GM19238 (cell line): ENCODE results near the gene SVEP1.
"Not testable (repeated sequence)": the region's sequence is repeated elsewhere in the genome, so short reads cannot be mapped to it uniquely, and the experiment has no call there.

Experiments
- DNase-seq: peaks from one replicate; pipeline ENCODE4 v3.0.0; 2011; ENCODE audit warnings: low spot score; ENCODE audit not compliant: insufficient read length

The SVEP1 gene

DNA sequence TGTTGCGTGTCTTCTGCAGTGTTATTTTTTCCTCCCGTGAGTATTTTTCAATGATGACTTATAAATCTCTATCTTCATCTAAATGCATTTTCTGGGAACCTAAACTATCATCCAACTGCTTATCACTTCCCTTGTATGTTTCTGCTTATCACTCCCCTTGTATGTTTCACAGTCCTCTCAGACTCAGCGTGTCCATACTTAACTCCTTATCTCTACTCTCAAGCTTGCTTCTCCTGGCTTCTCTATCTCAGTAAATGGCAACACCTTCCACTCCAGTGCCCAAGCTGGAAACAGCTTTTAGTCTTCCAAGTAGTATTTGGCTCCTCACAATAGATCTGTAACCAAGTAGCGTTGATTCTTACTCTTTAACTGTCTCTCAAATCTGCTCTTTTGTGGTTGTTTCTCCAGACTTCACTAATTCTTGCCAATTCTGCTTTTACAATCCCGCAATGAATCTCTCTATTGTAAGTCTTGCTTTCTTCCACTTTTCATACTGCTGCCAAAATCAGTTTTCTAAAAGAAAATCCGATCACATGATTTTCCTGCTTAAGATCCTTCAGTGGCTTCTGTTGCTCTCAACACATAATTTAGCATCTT, 208.0 kb downstream of the SVEP1 start:
- no peak for DNase-seq

DNA sequence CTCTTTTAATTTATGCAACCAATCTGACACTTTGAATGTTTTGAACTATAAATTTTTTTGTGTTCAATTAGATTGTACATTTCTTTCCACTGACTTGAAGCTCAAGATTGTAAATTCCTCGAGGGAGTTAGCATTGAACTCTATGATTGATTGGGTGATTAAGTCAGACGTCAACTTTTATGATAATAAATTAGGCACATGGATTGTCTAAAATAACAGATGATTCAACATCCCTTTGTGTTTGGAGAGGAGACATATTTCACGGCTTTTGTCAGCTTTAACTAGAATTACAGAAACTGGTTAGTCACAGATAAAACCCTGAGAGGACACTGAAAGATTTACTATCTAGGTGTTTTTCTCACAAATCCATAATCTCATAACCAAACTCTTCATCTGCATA, 209.2 kb downstream of the SVEP1 start:
- DNase-seq: no peak

DNA sequence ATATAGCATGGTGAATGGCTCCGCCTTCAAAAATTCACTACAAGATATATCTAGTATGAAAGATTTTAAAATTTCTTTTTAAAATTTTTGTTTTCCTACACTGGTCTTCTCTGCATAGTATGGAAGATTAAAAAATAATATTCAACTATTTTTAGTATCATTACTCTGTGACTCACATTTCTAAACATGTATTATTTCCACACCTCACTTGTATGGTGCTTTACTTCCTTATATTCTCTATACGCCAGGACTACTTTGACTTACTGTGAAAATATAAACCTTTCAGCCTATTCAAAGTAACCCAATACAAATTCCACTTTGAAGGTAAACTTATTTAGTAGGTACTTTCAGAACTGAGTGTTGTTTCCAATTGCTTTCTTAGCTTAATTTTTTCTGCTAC, 215.1 kb downstream of the SVEP1 start:
- no peak for DNase-seq

DNA sequence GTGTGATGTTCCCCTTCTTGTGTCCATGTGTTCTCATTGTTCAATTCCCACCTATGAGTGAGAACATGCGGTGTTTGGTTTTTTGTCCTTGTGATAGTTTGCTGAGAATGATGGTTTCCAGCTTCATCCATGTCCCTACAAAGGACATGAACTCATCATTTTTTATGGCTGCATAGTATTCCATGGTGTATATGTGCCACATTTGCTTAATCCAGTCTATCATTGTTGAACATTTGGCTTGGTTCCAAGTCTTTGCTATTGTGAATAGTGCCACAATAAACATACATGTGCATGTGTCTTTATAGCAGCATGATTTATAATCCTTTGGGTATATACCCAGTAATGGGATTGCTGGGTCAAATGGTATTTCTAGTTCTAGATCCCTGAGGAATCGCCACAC, 220.5 kb downstream of the SVEP1 start:
- DNase-seq: not testable (repeated sequence)

DNA sequence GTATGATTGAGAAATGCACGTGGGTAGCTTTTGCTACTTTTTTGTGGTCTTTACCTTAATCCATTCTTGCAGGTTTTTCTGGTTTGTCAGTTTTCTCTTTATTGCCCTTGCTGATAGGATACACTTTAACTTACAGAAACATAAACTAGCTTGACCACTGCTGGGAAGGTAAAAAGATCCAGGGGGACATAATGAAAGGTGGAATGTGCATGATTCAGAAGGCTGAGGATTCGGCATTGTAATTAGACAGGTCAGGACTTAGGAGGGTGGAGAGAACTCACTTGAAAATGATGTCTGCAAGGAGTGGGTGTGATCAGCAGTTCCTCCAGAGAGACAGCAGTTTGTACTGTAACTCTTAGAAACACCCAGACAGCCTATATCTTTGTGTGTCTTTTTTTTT, 222.0 kb downstream of the SVEP1 start:
- no peak for DNase-seq

GRCh38 chr9:110356639-110357395, 222.7 kb downstream of the SVEP1 start:
- no peak for DNase-seq

GRCh38 chr9:110355911-110356310, 223.6 kb downstream of the SVEP1 start:
- DNase-seq: no peak

DNA sequence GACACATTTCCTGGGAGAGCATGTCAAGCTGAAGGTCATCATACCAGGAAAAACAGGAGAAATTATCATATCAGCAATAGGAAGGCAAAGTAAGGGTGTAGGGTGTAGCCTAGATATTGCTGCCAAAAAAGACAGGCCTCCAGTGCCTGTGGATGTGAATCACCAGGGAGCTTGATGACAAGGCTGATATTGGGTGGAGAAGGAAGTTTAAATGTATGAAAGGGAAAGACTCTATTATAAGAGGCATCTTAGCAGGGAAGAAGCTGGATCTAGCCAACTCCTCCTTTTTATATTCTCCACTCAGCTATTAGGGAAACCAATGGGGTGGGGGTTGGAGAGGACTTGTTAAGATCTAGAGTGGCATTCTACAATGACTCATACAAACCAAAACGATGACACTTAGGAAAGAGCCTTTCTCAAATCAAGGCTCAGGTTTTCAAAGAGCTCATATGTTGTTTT, 228.5 kb downstream of the SVEP1 start:
- no peak for DNase-seq

DNA sequence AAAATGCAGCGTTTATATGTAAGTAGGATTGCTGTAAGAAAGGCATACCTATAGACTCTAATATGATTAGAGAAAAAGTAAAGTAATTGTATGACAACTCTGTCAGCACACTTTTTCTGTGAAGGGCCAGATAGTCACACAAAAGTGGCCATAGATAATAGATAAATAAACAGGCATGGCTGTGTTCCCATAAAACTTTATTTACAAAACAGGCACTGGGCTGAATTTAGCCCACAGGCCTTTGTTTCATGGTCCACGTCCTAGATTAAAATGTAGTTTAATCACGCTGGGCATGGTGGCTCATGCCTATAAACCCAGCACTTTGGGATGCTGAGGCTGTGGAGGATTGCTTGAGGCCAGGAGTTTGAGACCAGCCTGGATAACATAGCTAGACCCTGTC, 233.2 kb downstream of the SVEP1 start:
- DNase-seq: no peak

DNA sequence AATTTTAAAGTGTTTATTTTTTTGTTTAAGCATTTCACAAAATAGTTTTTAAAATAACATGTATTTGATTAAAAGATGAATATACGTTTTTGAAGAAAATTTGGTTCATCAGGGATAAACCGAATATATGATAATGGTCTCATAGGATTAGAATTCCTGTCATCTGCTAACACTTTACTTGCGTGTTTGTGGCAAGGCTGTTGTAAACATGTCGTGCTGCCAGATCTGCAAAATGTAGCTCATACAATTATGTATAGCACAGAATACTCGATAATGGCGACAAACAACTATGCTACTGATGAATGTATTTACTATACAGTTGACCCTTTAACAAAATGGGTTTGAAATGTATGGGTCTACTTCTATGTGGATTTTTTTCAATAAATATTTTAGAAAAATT, 234.7 kb downstream of the SVEP1 start:
- no peak for DNase-seq

DNA sequence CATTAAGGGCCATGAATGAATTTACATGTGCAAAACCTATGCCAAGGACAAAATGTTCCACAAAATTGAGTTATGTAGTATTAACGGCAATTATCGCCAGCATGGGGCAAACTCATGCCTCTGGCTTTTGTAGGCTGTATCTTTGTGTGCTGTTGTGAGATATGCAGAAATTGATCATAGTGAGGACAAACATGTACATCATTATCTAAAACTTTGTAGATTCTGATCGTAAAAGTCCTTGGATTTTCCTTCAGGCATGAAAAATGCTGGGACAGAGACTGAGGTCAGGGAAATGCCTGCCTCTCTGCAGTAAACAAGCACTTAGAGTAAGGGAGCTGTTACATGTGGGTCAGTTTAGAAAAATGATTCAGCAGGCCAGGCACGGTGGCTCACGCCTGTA, 236.0 kb downstream of the SVEP1 start:
- no peak for DNase-seq

GRCh38 chr9:110340306-110340705, 239.2 kb downstream of the SVEP1 start:
- no peak for DNase-seq

- DNase-seq: no peak
These were observed 241.4 kb downstream of the SVEP1 start for GRCh38 chr9:110338143-110338542.

DNA sequence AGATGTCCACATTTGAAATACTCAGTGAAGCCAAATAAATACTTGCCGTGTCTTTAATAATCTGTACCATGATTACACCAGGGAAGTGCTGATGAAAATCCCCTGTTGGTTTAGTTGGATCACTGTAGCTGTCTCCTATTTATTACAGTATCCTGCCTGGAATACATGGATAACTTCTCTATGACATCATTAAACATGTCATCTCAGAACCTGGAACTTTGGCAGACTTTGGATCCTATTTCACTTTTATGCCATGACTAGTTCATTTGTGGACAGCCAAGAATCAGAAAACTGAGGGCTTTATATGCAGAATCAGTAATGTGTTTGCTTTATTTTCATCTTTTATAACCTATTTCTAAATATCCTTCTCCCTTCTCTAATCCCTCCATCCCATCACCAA, 241.8 kb downstream of the SVEP1 start, which contains the start of gene TXNDC8:
TXNDC8 (minus strand) TSS at position 137 of the 400 bp plus-strand sequence.
- no peak for DNase-seq

DNA sequence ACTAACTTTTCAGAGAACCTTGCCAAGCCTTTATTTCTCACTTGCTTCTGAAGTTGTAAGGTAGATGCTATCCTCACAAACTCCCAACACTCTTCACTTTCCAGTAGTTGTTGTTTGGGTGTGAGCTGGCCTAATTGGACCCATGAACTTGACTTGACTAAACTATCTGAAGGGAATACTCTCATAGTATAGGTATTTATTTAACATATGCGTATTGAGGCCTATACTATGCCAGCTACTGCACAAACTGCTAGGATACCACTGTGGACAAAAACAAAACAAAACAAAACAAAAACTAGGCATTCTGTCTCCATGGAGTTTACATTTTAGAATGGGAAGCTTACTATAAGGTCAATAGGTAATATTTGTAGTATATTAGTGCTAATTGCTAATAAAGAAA, 243.2 kb downstream of the SVEP1 start:
- DNase-seq: no peak

- DNase-seq: no peak
These were observed 244.7 kb downstream of the SVEP1 start for GRCh38 chr9:110334871-110335270.

- DNase-seq: no peak
These were observed 245.4 kb downstream of the SVEP1 start for GRCh38 chr9:110334183-110334582.

DNA sequence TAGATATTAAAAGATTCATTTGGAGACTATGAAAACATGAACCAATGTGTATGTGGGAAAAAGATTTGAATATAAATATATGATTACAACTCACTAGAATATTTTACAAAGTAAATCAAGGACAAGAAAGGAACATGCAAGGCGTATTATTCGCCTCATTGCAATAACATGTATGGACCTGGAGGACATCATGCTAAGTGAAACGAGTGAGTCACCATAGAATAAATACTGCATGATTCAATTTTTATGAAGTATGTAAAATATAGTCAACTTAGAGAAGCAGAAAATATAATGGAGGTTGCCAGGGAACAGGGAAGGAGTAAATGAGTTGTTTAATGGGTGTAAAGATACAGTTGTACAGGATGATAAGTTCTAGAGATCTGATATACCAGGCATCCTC, 246.8 kb downstream of the SVEP1 start:
- DNase-seq: no peak

DNA sequence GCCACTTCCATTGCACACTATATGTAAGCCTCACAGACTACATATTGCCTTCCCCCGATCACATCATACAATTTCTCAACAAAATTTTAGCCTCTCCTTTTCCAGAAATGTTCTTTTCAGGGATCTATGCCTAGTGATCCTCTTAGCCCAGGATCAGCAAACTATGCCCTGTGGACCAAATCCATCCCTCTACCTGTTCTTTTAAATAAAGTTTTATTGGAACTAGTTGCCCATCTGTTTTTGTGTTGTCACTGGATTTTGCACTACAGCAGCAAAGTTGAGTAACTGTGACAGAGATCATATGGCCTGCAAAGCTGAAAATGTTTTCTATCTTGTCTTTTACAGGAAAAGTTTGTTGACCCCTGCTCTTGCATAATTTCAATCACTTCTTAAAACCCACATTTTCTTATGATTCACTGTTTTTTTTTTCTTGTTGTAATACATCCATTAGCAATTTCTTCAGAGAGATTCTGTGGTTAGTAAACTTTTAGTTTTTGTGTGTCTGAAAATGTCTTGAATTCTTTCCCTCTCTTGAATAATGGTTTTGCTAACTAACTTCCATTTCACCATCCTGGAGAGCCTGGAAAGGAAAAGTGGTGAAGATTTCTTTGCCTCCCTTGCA, 248.9 kb downstream of the SVEP1 start:
- DNase-seq: no peak

- DNase-seq: no peak
These were observed 249.8 kb downstream of the SVEP1 start for GRCh38 chr9:110329639-110330230.

DNA sequence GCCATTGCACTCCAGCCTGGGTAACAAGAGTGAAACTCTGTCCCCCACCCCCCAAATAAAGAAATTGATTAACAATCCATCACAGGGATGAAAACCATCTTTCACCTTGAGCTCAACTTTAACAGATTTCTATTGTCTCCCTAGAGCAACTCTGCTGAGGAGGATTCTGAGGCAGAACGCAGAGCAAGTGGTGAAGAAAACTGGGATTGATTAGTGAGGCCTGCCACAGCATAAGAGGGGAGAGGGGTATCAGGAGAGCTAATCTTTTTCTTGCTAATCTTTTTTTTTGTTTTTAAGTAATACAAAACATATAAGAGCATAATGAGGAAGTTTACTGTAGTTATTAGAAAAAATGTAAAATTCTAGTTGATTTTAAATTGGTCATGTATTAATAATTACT, 250.8 kb downstream of the SVEP1 start:
- DNase-seq: no peak

- DNase-seq: no peak
These were observed 251.8 kb downstream of the SVEP1 start for GRCh38 chr9:110327716-110328115.
